Ramos (cell line): Measurements from ENCODE around the gene RGS10.

Experiments used
- in situ Hi-C: fragments of 300-500 bp; cut with MboI; formaldehyde crosslinking; loops from one replicate; pipeline ENCODE4 v1.14.3; 2022; ENCODE audit warnings: low sequenced_read_pairs; ENCODE audit not compliant: unreplicated experiment

The RGS10 gene

DNA sequence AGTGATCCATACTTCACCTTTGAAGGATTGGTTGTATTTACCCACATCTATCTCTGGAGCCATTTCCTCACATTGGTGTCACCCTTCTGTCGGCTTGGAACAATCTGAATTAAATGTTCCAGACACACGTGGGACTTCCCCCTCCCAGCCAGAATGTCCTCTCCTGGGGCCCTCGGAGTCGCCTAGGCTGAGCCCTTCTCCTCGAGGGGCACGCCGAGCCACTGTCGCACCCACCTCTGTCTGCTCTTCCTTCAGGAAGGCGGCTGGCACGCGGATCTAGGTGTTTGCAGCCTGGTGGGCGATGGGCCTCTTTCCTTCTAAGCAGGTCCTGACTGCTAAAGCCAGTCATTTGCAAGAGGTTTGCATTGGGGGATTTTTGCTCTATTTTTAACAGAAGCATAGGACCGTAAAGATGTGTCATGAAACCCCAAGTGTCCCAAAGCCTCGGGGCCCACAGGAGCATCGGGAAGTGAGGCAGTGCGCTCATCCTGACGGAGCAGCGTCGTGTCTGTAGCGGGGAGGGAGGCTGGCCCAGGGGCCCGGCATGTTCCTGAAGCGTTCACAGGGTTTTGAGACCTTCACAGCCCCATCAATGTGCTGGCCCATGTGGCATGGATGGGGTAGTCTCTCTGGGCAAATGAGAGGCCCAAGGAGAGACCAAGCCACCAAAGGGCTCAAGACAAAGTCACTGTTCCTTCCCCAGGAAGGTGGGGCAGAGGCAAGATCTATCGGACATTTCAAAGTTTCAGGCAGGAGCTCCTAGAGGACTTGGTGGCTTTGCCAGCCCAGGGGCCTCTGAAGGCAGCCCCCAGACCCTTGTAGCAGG is 86.7 kb downstream of the RGS10 start:
- in situ Hi-C loops = no loop called here

DNA sequence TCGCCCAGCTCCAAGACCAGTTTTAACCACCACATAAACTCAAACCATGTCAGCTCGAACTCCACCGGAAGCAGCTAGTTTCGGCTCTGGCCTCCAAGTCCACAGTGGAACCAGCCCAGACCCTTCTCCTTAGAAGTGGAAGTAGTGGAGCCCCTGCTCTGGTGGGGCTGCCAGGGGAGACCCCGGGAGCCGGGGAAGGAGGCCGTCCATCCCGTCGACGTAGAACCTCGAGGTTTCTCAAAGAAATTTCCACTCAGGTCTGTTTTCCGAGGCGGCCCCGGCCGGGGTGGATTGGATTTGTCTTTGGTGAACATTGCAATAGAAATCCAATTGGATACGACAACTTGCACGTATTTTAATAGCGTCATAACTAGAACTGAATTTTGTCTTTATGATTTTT is 87.5 kb downstream of the RGS10 start:
- in situ Hi-C loops = no loop called here

DNA sequence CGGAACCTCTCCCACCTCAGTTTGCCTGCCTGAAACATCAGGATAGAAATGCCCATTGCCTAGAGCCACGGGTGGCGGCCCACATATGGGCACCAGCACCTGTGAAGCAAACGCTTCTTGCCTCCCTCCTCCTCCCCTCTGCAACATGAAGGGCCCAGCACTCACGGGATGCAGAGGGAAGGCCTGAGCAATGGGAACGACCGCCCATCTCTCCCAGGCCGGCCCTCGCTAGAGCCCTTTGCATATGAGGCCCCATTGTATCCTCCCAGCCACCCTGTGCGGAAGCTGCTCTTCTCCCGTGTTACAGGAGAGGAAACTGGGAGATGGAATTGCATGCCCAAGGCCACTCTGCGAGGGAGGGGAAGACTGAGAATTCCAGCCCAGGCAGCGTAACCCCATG is 88.2 kb downstream of the RGS10 start:
- in situ Hi-C loops = no loop called here

DNA sequence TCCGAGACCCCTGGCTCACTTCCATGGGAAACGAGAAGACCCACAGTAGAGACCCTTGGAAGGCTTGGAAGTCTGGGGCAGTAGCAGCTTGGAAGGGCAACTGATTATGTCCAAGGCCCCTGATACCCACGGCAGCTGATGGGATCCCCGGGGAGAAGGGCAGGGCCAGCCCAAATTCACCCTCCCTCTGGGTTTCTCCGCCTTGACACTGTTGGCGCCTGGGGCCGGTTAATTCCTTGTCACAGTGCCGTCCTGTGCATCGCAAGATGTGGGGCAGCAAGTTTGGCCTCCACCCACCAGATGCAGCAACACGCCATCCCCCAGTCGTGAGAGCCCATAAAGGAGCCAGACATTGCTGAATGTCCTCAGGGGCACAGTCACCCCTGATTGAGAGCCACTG is 89.2 kb downstream of the RGS10 start:
- in situ Hi-C loops = no loop called here

DNA sequence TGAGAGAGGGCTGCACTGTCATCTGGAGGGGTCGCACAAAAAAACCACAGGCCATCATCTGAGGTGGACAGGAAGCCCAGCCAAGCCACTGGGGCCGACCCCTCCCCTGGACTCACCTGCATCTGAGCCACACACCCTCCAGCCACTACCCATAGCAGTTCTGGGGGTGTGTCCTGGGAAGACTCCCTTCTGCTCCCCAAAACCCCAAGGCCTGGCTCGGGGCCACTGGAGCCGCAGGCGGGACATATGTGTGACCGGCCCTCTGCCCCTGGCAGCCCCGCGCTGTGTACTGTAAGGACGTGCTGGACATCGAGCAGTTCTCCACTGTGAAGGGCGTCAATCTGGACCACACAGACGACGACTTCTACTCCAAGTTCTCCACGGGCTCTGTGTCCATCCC is 90.1 kb downstream of the RGS10 start:
- in situ Hi-C loops = no loop called here

DNA sequence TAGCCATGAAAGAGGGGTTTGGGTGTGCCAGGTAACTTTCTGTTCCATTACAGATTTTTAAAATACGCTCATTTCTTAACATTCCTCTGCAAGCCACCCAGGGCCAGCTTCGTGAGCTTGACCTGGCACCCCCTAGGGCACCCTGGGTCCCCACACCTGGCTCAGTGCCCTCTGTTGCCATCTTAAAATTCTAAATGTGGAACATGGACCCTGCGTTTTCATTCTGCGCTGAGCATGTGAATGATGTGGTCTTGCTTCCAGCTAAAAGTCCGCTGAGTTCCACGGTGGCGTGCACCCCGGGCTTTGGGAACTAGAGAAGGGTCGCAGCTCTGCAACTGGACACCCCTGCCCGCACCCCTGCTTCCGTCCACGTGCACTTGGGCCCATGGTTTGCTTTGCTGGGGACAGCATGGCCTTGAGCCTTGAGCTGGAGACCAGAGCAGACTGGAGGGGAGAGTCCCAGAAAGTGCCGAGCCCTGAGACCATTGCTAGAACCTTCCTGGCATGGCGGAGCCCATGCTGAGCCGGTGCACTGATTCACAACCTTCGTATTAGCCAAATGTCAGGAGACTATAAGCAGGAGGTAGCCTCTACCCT is 91.1 kb downstream of the RGS10 start:
- in situ Hi-C loops = no loop called here

DNA sequence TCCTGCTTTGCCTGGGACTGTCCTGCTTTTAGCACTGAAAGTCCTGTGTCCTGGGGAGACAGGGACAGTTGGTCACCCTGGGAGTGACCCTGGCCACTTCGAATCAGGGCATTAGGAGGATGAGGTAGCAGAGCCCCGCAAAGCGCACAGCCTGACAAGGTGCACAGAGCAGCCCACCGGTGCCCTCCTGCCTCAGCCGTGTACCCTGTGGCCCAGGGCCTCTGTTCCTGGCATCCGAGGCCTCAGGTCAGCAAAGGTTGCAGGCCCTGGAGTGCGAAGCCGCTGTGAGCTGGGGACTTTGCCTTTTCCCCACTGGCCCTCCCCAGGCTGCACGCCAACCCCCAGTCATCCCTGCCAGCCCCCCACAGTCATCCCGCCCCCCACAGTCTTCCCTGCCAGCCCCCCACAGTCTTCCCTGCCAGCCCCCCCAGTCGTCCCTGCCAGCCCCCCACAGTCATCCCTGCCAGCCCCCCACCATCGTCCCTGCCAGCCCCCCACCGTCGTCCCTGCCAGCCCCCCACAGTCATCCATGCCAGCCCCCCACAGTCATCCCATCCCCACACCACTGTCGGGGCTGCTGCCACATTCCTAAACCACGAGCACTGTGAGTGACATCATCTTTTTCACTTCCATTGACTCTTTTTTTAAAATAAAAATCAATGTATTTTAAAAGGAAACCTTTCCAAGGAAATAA is 91.8 kb downstream of the RGS10 start:
- in situ Hi-C loops = no loop called here
